Stimulated activated CD4-positive, alpha-beta T cell treated with anti-CD3 and anti-CD28 coated beads, Interleukin-1b, Interleukin-23, amount 100 ng/mL, for 24 hours (primary cell): ENCODE measurements around the gene APOC1.
A peak's percentile ranks its signal among the peaks of the same experiment; 100 is the strongest.
"Not testable (repeated sequence)": the region's sequence is repeated elsewhere in the genome, so short reads cannot be mapped to it uniquely, and the experiment has no call there.

Experiments used
- DNase-seq, 4 experiments: peaks; one replicate each; pipeline ENCODE4 v3.0.0-alpha.2; 2020; ENCODE audit warnings: low read depth in 4 of 4, low spot score in 1 of 4

APOC1 gene

GRCh38 chr19:44912854-44913253, 1.6 kb upstream of the APOC1 start:
- DNase-seq, result no peak

- not testable (repeated sequence) for DNase-seq
These were observed 636 bp upstream of the APOC1 start for GRCh38 chr19:44913512-44914432.

GRCh38 chr19:44924243-44924725, 9.9 kb downstream of the APOC1 start:
- no peak for DNase-seq

GRCh38 chr19:44925114-44925891, 10.9 kb downstream of the APOC1 start:
- DNase-seq, result no peak

GRCh38 chr19:44926245-44927077, 12.1 kb downstream of the APOC1 start:
- DNase-seq, result not testable (repeated sequence)

GRCh38 chr19:44927746-44928145, 13.3 kb downstream of the APOC1 start:
- DNase-seq, result no peak

GRCh38 chr19:44930088-44930487, 15.7 kb downstream of the APOC1 start:
- no peak for DNase-seq

- no peak for DNase-seq
These were observed 17.1 kb downstream of the APOC1 start for GRCh38 chr19:44931541-44931940.

- DNase-seq, result no peak
These were observed 25.3 kb downstream of the APOC1 start for GRCh38 chr19:44939668-44940067.

GRCh38 chr19:44942067-44942571, 27.7 kb downstream of the APOC1 start, which contains the start of gene APOC4:
Gene APOC4, plus strand, starts transcription at chr19:44942237. Its CDS starts 41 bp downstream, at chr19:44942278.
- DNase-seq, result no peak

GRCh38 chr19:44943801-44944249, 29.4 kb downstream of the APOC1 start:
- DNase-seq, result no peak

- DNase-seq, result no peak
These were observed 32.7 kb downstream of the APOC1 start for GRCh38 chr19:44947041-44947581.

GRCh38 chr19:44948237-44948636, 33.8 kb downstream of the APOC1 start:
- DNase-seq, result no peak

- DNase-seq, result no peak
These were observed 34.5 kb downstream of the APOC1 start for GRCh38 chr19:44948763-44949374.

GRCh38 chr19:44949550-44949949, 35.1 kb downstream of the APOC1 start:
- no peak for DNase-seq

GRCh38 chr19:44951179-44952159, 37.1 kb downstream of the APOC1 start:
- DNase-seq, result peak; percentile 35 to 47 (median 40)

- no peak for DNase-seq
These were observed 39.9 kb downstream of the APOC1 start for GRCh38 chr19:44954278-44954648.

GRCh38 chr19:44954649-44955504, 40.5 kb downstream of the APOC1 start, which contains the start of gene CLPTM1:
Gene CLPTM1, plus strand, starts transcription at chr19:44955380. Its CDS starts 16 bp downstream, at chr19:44955396.
- peak; percentile 93 to 97 (median 94) for DNase-seq
